Right lobe of liver (tissue), 4 donors: Measurements from ENCODE around the gene ZDHHC6.

ENCODE experiments used
- POLR2A ChIP-seq: fragments of 450-650 bp; IDR thresholded peaks from one replicate; pipeline ENCODE4 v1.6.1; 2017; ENCODE audit warnings: antibody characterized with exemption, mild to moderate bottlenecking
- TF ChIP-seq, protein P1 (sequence below), 4 donors: fragments of 200-600 bp in 3 of 4; fragments of 450-650 bp in 1 of 4; IDR thresholded peaks; one replicate each; pipeline versions ENCODE4 v1.5.1 to v1.8.0; 2016 to 2022; ENCODE audit warnings: antibody characterized with exemption in 4 of 4, mild to moderate bottlenecking in 2 of 4
- donor health status: DM: no; HTN: no; CAD: no.
- donor health status: DM: no; HTN: no; CAD: no.
- donor health status: DM: no; HTN: yes; CAD: no.

DNA sequence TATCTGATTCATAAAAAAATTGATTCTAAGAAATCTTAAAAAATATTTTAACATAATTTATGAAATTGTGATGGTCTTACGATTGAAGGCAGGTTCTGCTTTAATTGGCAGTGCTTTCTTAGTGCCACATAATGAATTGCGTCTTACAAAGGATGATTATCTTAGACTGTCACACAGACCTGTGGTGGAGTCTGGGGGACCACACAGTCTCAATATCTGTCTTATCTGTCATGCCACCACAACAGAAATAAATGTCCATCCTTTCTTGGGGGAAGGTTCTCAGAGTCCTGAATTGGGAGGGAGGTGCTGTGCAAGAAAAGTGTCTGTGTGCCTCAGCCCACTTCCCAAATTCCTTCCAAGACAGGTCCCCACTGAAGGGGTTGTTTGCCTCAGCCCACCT, 34.0 kb downstream of the ZDHHC6 start:
- TF ChIP-seq POLR2A = no peak
- TF ChIP-seq, protein P1, sequence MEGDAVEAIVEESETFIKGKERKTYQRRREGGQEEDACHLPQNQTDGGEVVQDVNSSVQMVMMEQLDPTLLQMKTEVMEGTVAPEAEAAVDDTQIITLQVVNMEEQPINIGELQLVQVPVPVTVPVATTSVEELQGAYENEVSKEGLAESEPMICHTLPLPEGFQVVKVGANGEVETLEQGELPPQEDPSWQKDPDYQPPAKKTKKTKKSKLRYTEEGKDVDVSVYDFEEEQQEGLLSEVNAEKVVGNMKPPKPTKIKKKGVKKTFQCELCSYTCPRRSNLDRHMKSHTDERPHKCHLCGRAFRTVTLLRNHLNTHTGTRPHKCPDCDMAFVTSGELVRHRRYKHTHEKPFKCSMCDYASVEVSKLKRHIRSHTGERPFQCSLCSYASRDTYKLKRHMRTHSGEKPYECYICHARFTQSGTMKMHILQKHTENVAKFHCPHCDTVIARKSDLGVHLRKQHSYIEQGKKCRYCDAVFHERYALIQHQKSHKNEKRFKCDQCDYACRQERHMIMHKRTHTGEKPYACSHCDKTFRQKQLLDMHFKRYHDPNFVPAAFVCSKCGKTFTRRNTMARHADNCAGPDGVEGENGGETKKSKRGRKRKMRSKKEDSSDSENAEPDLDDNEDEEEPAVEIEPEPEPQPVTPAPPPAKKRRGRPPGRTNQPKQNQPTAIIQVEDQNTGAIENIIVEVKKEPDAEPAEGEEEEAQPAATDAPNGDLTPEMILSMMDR (IDR thresholded peaks at IDR 0.05) = no peak
